HG03571 (cell line): ENCODE data around the gene LZTR1.

Experiments used
- ATAC-seq: cut with Tn5 transposase; IDR thresholded peaks from one replicate; pipeline ENCODE4 v1.9.1; 2021; ENCODE audit not compliant: unreplicated experiment

LZTR1 gene

GRCh38 chr22:20949698-20950183 lies 32.4 kb upstream of the LZTR1 start:
- ATAC-seq: no peak

DNA sequence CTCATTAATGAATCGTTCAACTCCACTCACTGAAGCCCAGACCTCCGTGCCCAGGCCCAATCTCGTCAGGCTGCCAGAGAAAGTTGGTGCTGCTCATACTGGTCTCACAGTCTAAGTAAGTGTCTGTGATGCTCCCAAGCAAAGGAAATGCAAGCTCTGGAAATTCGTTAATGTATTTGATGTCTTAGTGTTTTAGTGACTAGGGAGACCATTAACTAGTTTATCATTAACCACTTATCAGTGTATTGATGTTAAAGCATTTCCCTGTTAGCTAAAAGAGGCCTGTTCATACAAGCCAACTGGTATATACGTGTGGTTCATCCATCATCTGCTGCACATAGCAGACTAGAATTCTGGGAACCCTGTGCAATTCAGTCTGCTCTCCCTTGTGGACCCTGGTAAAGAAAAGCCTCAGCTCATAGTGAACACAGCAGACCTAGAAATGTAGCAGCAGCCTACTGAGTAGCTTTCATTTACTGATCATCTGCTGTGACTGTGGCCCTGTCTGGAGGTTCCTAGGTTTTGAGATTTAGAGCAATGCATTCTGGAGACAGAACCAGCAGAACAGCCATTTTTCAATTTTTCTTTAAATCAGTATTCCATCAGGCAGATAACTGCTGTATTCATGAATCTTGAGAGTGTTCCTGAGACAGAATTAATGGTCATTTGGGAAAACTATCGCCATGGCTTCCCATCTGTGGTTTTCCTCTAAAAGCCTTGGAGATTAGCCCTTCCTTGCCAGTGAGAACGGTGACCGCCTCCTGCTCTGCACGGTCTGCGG lies 30.8 kb upstream of the LZTR1 start:
- ATAC-seq: no peak

GRCh38 chr22:20951932-20952380 lies 30.1 kb upstream of the LZTR1 start:
- no peak for ATAC-seq

GRCh38 chr22:20952544-20953341 lies 29.4 kb upstream of the LZTR1 start:
- no peak for ATAC-seq

DNA sequence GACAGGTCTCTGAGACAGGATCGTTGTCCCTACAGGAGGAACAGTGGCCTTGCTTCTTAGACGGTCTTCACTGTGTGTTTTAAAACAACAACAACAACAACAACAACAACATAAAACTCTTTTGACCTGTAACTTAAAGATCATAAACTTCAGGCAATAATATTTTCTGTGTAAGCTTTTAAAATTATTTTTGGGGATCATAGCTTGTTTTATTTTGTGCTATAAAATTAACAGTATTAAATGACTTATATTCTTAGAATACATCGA lies 28.8 kb upstream of the LZTR1 start:
- no peak for ATAC-seq

- ATAC-seq: no peak
These were observed 28.2 kb upstream of the LZTR1 start for GRCh38 chr22:20953668-20954500.

- ATAC-seq: no peak
These were observed 26.5 kb upstream of the LZTR1 start for GRCh38 chr22:20955548-20955947.

GRCh38 chr22:20956258-20957101 lies 25.6 kb upstream of the LZTR1 start:
- ATAC-seq: no peak

DNA sequence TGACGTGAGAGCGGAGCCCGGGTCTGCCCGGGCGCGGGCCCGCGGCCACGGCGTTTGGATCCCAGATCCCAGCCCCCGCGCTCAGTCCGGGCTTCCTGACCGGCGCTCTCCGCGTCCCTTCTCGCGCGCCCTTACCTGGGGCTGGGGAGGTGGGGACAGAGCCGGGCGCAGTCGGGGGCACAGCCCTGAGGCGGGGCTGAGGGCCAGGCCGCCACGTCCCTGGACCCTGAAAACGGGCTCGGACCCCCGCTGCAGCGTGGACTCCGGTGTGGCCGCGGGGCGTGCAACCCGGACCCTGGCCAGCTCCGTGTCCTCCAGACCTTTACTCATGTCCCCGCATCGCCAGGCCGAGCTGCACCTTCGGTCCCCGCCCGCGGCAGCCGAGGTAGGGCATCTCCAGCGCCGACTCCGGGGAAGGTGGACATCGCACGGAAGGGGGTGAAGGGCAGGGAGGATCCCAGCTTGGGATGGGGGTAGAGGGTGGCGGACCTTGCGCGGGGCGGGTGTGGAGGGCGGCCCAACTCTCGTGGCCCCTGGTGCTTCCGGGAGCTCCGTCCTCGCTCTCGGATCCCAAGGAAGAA lies 24.9 kb upstream of the LZTR1 start:
- no peak for ATAC-seq

DNA sequence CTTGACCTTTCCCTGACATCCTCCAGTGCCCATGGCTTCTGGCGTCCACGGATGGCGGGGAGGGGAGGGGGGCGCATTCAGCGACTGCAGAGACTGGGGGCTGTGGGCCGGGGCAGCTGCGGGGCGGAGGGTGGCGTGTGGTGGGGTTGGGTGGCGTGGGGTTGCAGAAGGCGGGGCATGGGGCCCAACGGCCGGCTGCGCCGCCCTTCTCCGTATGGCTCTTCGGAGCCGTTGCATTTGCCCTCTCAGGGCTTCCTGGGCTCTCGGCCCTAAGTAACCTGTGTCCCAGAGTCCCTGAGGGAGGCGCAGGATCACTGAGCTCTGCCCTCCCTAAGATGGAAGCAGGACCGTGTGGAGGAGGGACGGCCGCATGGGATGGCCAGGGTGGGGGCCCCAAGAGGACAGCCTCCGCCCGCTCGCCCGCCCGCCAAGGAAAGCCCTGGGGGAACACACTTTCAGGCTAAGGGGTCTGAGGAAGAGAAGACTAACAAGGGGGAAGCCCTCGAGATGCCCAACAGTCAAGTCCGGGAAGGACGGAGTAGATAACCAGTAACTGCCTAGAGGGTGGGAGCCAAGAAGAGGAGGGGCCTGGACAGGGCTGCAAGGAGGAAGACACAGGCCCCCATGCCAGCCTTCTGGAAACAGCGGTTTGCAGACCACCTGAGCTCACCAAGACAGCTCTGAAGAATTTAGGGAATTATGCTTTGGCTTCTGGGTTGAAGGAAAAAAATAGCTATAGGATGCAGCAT lies 24.2 kb upstream of the LZTR1 start:
- no peak for ATAC-seq

- ATAC-seq: no peak
These were observed 22.3 kb upstream of the LZTR1 start for GRCh38 chr22:20959578-20960461.

- no peak for ATAC-seq
These were observed 21.5 kb upstream of the LZTR1 start for GRCh38 chr22:20960609-20961008.

DNA sequence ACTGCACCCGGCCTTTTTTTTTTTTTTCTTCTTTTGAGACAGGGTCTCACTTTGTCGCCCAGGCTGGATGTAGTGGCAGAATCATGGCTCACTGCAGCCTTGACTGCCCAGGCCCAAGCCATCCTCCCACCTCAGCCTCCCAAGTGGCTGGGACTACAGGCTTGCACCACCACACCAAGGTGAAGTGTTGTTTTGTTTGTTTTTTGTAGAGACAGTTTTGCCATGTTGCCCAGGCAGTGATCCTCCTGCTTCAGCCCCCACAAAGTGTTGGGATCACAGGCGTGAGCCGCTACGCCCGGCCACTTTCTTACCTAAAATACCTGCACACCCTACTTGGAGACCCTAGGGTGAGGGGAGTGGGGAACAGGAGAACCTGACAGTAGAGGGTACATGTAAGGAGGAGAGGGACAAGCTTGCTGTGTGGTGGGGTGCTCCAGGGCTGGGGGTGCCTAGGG lies 19.6 kb upstream of the LZTR1 start:
- ATAC-seq: no peak

DNA sequence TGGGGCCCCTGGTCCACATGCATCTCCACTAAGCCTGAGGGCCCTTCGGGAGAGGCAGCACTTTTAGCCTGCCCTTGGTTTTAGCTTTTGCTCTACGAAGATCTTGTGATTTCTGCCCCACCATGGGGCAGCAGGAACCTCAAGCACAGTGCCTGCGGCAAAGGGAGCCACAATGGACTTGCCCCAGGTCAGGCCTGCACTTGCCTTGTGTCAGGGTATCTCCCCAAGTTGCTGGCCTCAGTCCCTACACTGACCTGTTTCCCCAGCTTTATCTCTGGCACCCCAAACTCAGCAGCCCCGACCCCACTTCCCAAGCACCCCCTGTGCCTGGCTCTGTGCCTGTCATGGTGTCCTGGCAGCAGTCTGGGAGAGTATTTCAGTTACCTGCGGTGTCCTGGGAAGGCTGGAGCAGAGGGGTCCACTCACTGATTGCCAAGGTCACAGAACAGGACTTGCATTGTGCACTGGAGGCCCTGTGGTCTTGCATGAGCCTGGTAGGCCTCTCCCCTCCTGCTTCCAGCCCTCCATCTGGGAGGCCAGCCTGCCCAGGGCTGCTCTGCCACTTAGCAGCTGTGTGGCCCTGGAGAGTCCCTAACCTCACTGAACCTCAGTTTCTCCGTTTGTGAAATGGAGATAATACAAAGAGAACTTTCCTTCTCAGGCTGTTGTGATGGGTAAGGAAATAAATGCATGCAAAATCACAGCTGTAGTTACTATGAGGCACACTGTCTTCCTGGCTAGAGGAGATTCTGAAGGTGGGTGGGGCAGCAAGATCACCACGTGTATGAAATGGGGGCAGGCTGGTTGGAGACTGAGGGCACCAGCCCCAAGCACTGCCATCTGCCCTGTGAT lies 18.7 kb upstream of the LZTR1 start:
- no peak for ATAC-seq

- ATAC-seq: no peak
These were observed 17.9 kb upstream of the LZTR1 start for GRCh38 chr22:20964090-20964798.

DNA sequence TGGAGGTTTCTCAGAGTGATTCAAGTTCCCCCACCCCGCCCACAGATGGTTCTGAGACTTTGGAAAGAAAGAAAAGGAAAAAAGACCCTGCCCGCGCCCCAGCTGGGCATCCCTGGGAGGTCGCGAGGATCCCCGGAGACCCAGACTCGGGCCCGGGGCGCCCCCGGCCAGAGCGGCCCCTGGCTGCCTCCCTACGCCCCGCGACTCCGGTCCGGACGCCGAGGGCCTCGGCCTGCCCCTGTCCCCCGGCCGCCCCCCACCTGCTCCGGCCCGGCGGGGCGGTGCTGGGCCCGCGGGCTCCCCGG lies 17.3 kb upstream of the LZTR1 start:
- ATAC-seq: no peak
